Panc1 (cell line): Measurements from ENCODE around the gene ANAPC16.

Source experiments
- POLR2AphosphoS5 ChIP-seq: IDR thresholded peaks from 2 replicates; pipeline ENCODE4 v1.6.1; 2012; ENCODE audit warnings: mild to moderate bottlenecking, low read depth, low read length, moderate library complexity
- SIN3A ChIP-seq: IDR thresholded peaks from 2 replicates; pipeline ENCODE4 v1.6.1; 2012; ENCODE audit warnings: low read depth, mild to moderate bottlenecking, low read length, moderate library complexity, borderline replicate concordance; ENCODE audit not compliant: insufficient read depth
- TCF7L2 ChIP-seq: IDR thresholded peaks from 2 replicates; pipeline ENCODE4 v1.6.1; 2011; ENCODE audit warnings: mild to moderate bottlenecking, low read depth, low read length, inconsistent platforms
- TF ChIP-seq, protein P1 (sequence below): fragments of 450-650 bp; IDR thresholded peaks from 2 replicates; pipeline ENCODE4 v1.5.1; 2017; ENCODE audit warnings: mild to moderate bottlenecking

DNA sequence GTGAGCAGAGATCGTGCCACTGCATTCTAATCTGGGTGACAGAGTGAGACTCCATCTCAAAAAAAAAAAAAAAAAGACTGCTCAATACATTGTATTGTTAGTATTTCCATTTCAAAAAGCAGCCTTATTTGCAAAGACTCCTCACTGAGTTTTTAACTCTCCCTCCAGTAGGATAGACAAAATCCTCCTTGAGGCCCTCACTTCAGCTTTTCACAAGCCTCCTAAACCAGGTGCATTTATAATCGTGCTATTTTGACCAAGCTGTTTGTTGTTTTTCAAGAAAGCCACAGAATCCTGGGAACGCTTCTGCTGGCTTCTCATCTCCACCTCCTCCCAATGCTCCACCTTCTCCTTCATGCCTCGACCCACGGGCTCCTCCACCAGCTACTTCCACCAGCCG is 51.6 kb downstream of the ANAPC16 start:
- TF ChIP-seq, protein P1, sequence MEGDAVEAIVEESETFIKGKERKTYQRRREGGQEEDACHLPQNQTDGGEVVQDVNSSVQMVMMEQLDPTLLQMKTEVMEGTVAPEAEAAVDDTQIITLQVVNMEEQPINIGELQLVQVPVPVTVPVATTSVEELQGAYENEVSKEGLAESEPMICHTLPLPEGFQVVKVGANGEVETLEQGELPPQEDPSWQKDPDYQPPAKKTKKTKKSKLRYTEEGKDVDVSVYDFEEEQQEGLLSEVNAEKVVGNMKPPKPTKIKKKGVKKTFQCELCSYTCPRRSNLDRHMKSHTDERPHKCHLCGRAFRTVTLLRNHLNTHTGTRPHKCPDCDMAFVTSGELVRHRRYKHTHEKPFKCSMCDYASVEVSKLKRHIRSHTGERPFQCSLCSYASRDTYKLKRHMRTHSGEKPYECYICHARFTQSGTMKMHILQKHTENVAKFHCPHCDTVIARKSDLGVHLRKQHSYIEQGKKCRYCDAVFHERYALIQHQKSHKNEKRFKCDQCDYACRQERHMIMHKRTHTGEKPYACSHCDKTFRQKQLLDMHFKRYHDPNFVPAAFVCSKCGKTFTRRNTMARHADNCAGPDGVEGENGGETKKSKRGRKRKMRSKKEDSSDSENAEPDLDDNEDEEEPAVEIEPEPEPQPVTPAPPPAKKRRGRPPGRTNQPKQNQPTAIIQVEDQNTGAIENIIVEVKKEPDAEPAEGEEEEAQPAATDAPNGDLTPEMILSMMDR: no peak
- TF ChIP-seq SIN3A (no peak), TCF7L2 (no peak), POLR2AphosphoS5 (no peak)
